ENCODE results near the gene GDI1. TPM values are rescaled to one million over a fixed set of nuclear protein-coding genes. Genes with fewer than 3 reads are reported as not detected.
"Not testable (repeated sequence)": the region's sequence is repeated elsewhere in the genome, so short reads cannot be mapped to it uniquely, and the experiment has no call there.

The GDI1 gene
- 10 to 100 TPM; 63.0 to 83.0 TPM for total RNA-seq

DNA sequence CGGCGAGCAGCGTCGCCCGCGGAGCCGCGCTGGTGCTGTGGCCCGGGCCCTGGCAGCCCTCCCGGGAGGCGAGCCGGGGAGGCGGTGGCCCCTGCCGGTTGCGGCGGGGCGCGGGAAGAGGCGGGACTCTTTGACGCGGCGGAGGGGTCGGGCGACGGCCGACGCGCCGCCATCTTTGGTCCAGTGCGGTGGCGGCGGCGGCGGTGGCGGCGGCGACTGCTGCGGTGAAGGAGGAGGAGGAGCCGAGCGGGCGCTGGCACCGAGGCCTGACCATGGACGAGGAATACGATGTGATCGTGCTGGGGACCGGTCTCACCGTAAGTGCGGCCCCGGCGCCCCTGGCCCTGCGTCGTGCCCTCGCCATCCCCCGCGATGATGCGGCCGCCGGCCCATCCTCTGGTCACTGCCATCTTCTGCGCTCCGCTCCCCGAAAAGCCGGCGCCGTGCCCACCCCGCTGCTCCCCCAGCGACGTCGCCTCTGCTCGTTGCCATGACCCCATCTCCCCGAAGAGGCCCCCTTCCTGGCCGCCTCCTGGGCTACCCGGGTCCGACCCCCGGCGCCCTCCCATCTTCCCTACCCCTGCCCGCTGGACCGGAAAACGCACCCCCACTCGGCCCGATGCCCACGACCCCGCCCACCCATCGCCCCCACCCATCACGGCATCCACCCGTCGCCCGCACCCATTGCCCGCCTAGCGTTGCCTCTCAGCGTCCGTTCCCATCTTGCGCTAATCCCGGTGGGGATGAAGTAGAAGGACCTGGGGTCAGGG is at the start of gene GDI1:
Gene GDI1, plus strand, starts transcription at position 172 of the 770 bp plus-strand sequence. Its CDS starts 101 bp downstream, at position 273.
- Histone ChIP-seq H3K4me1 (no peaks in the 10 kb centered on the region), H3K4me3 (peak within 1 kb of the TSS; percentile 67), H3K9ac (ENCODE audit: low read depth in 2 of 2, low read length in 2 of 2) (peak within 1 kb of the TSS; percentile 49 to 63), H3K36me3 (no peaks in the 10 kb centered on the region), H3K27ac (peak within 1 kb of the TSS; percentile 69), H3K9me3 (no peaks in the 10 kb centered on the region), H3K27me3 (no peaks in the 10 kb centered on the region)
- intact Hi-C loops (cut with DNase I) = no loop called here
- TF ChIP-seq, protein P1, sequence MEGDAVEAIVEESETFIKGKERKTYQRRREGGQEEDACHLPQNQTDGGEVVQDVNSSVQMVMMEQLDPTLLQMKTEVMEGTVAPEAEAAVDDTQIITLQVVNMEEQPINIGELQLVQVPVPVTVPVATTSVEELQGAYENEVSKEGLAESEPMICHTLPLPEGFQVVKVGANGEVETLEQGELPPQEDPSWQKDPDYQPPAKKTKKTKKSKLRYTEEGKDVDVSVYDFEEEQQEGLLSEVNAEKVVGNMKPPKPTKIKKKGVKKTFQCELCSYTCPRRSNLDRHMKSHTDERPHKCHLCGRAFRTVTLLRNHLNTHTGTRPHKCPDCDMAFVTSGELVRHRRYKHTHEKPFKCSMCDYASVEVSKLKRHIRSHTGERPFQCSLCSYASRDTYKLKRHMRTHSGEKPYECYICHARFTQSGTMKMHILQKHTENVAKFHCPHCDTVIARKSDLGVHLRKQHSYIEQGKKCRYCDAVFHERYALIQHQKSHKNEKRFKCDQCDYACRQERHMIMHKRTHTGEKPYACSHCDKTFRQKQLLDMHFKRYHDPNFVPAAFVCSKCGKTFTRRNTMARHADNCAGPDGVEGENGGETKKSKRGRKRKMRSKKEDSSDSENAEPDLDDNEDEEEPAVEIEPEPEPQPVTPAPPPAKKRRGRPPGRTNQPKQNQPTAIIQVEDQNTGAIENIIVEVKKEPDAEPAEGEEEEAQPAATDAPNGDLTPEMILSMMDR (IDR thresholded peaks at IDR 0.05) = no peak
- no peak for DNase-seq

DNA sequence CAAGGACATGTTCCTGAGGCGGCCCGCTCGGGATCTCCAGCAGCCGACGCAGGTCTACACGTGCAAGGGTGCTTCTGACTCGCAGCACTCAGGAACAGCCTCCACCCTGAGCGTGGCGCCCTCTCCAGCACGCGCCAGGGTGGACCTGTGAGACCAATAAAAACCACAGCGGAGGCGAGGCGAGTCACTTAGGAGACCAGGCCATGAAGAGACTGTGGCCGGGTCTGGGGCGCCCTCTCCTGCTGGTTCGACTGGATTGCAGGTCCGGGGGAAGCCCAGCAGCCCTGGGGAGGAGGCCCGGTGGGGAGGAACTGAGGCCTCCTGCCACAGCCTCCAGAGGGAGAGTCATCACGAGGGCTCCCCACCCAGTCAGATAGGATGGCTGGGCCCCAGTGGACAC is 48.9 kb upstream of the GDI1 start:
- H3K27ac ChIP-seq; H3K27me3 ChIP-seq; intact Hi-C loops (cut with DNase I); H3K9me3 ChIP-seq; H3K4me3 ChIP-seq; H3K9ac ChIP-seq (ENCODE audit: low read depth in 2 of 2, low read length in 2 of 2); H3K4me1 ChIP-seq; DNase-seq; H3K36me3 ChIP-seq: not testable (repeated sequence)

DNA sequence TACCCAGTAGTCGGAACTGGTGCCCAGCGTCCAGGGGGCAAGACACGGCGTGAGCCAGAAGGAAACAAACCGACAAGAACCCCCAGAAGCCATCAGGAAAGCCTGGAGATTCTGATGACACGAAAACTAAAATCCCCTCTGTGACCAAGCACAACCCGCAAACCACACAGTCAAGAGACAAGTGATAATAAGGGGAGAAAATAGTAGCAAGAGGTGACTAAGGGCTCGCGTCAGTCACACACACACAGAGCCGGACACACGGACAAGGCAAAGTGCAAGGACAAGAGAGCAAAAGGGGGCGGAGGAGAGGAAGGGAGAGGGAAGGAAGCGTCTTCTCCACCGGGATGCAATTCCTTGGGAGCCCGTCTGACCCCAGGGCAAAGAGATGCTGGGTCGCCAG is 48.3 kb upstream of the GDI1 start:
- H3K27me3 ChIP-seq; intact Hi-C loops (cut with DNase I); H3K9me3 ChIP-seq; H3K36me3 ChIP-seq; H3K27ac ChIP-seq; H3K9ac ChIP-seq (ENCODE audit: low read depth in 2 of 2, low read length in 2 of 2); H3K4me1 ChIP-seq; DNase-seq; H3K4me3 ChIP-seq: not testable (repeated sequence)

DNA sequence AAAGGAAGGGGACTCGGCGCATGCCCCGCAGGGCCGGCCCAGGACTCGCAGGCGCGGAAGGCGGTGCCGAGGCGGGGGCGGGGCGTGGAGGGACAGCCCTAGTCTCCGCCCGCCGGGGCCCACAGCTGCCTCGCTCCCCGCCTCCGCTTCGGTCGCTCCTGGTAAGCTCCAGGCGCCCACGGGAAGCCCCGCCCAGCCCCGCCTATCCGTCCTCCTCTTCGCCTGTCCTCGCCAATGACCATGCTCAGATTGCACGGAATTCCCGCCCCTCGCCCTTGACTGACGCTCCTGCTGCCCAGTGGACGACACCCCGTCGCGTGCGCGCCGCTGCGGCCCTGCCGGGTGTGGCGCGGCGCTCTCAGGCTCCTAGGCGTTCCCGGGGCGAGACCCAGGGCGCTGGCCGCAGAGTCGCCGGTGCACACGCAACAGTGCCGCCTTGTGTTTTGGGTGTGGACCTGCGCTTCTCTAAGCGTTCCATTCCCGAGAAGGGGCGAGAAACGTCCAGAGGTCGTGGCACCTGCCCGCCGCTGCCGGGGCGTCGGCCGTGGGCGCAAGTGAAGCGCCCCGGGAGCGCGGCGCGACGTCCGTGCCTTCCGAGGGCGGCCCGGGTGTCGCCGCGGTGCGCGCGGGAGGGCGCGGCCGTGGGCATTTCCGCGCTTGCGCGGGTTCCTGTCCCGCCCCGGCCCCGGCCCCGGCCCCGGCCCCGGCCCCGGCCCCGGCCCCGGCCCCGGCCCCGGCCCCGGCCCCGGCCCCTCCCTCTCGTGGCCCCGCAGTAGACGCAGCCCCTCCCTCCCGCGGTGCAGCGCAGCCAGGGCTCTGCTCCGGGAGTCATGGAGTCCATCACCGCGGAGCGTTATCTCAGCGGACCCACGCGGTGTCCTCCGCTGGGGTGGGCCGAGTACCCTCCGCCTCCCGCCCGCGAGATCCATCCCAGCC is 46.9 kb upstream of the GDI1 start:
- H3K4me3 ChIP-seq; H3K9me3 ChIP-seq; H3K36me3 ChIP-seq; H3K27me3 ChIP-seq; H3K4me1 ChIP-seq; intact Hi-C loops (cut with DNase I); DNase-seq; H3K27ac ChIP-seq: not testable (repeated sequence)
- peak overlapping the region in 1 of 2 donors; percentile 50 for H3K9ac ChIP-seq (ENCODE audit: low read depth in 2 of 2, low read length in 2 of 2)

DNA sequence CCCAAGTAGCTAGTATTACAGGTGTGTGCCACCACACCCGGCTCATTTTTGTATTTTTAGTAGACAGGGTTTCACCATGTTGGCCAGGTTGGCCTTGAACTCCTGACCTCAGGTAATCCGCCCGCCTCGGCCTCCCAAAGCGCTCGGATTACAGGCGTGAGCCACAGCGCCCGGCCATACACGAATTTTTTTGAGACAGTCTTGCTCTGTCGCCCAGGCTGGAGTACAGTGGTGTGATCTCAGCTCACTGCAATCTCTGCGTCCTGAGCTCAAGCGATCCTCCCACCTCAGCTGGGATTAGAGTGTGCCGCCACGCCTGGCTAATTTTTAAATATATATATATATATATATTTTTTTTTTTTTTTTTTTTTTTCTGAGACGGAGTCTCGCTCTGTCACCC is 40.6 kb upstream of the GDI1 start:
- H3K4me3 ChIP-seq, H3K36me3 ChIP-seq: not testable (repeated sequence)

DNA sequence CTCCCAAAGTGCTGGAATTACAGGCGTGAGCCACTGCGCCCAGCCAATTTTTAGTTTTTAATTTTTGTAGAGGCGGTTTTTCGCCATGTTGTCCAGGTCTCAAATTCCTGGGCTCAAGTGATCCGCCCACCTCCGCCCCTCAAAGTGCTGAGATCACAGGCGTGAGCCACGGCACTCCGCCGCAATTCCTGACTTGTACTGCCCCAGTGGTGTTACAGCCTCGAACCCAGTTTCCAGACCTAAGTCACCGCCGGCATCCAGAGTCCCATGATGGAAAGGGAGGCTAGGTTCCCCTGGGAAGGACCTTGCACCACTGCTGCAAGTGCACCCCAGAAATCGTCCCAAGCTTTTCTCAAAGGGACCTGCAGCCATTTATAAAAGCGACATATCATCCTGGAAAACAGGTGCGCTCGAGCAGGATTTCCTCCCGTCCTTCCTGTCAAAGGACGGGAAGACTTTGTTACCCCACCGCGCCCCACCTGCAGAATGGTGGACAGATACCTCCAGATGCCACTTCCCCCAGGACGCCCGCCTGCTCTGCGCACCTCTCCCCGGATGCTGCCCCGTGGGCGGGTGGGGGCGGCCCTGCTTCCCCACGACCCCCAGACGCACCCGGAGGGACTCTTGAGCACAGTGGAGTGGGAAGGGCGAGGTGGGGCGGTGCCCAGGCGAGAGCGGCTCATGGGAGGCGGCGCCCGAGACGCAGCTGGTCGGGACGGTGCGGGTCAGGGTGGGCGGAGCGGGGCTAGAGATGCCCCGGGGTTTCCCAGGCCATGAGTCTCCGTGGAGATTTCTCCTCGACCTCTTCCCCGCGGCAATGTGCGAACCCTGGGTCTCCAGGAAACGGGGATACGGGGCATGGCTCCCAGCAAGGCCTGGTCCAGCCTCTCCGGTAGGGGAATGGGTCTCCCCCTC is 39.7 kb upstream of the GDI1 start:
- peak overlapping the region; percentile 63 for H3K4me3 ChIP-seq
- H3K27ac ChIP-seq = peak overlapping the region; percentile 96
- DNase-seq = peak; percentile 80
- no peaks in the 10 kb centered on the region for H3K36me3 ChIP-seq
- no peaks in the 10 kb centered on the region for H3K27me3 ChIP-seq
- TF ChIP-seq, protein P1 (IDR thresholded peaks at IDR 0.05) = no peak
- intact Hi-C loops (cut with DNase I) = no loop called here
- H3K4me1 ChIP-seq = no peaks in the 10 kb centered on the region
- no peaks in the 10 kb centered on the region for H3K9me3 ChIP-seq
- peak overlapping the region; percentile 80 to 98 for H3K9ac ChIP-seq (ENCODE audit: low read depth in 2 of 2, low read length in 2 of 2)

More for the DNA sequence above, 40.6 kb upstream of the GDI1 start:
- DNase-seq; H3K4me1 ChIP-seq; H3K9me3 ChIP-seq; H3K9ac ChIP-seq (ENCODE audit: low read depth in 2 of 2, low read length in 2 of 2); H3K27me3 ChIP-seq; H3K27ac ChIP-seq; intact Hi-C loops (cut with DNase I): not testable (repeated sequence)
